A549 (cell line): ENCODE data around the gene PARD6G.

Experiments
- BHLHE40 ChIP-seq: IDR thresholded peaks from 2 replicates; pipeline ENCODE4 v1.6.1; 2012; ENCODE audit warnings: low read depth, low read length, inconsistent platforms
- CTCF ChIP-seq: fragments of >200 bp; sonication (Bioruptor Twin); formaldehyde crosslinking; IDR thresholded peaks from 3 replicates; pipeline ENCODE4 v1.5.1; 2016
- FOSL2 ChIP-seq, 2 experiments: fragments of 450-650 bp in 1 of 2; fragments of >200 bp in 1 of 2; sonication (Bioruptor Twin) in 1 of 2; formaldehyde crosslinking; IDR thresholded peaks; 2 replicates each; pipeline versions ENCODE4 v1.5.0 to v1.6.1; 2016 to 2020; ENCODE audit warnings: mild to moderate bottlenecking in 1 of 2, moderate library complexity in 1 of 2
- RNF2 ChIP-seq: fragments of 200-600 bp; sonication (generic); IDR thresholded peaks from 2 replicates; pipeline ENCODE4 v1.6.1; 2016; ENCODE audit warnings: low read depth, mild to moderate bottlenecking, antibody characterized with exemption, moderate library complexity, borderline replicate concordance
- USF2 ChIP-seq: fragments of 450-650 bp; IDR thresholded peaks from 2 replicates; pipeline ENCODE4 v1.6.1; 2014; ENCODE audit warnings: antibody characterized with exemption
- ZNF302 ChIP-seq: fragments of 250-450 bp; sonication (Bioruptor Pico); IDR thresholded peaks from 2 replicates; pipeline ENCODE4 v1.9.0; 2021; ENCODE audit warnings: inconsistent platforms, mild to moderate bottlenecking, moderate library complexity

GRCh38 chr18:80170395-80171053 is 76.8 kb downstream of the PARD6G start:
- TF ChIP-seq RNF2, result no peak
- TF ChIP-seq FOSL2 (IDR thresholded peaks at IDR 0.05), result no peak
- TF ChIP-seq FOSL2 (CRISPR knock-in tag; IDR thresholded peaks at IDR 0.05), result no peak
- TF ChIP-seq CTCF, result no peak
- no peak for TF ChIP-seq BHLHE40
- TF ChIP-seq ZNF302, result no peak
- no peak for TF ChIP-seq USF2
